PC-3 (cell line): ENCODE results near the gene ZRANB1. TPM values are rescaled to one million over a fixed set of nuclear protein-coding genes. Genes with fewer than 3 reads are reported as not detected.

Experiments
- ATAC-seq: fragments of 200-7000 bp; cut with Tn5 transposase; 2 replicates; pipeline ENCODE4 v1.9.1; 2020; ENCODE audit warnings: mild to moderate bottlenecking, moderate library complexity
- BruUV-seq: library from RNA; stranded (reverse); fragments of 400-500 nt; replicated peaks from 2 replicates; lab custom pipeline; 2021; lab: Mats Ljungman, UMichigan
- CTCF ChIA-PET: fragments of 300-600 bp; sonication (Branson Sonifier 250); formaldehyde crosslinking; loops from one replicate; lab custom pipeline; 2022; ENCODE audit warnings: antibody characterized with exemption; lab: Charles Lee
- POLR2A ChIA-PET: fragments of 300-600 bp; sonication (Branson Sonifier 250); formaldehyde crosslinking; loops from one replicate; lab custom pipeline; 2022; ENCODE audit warnings: antibody characterized with exemption; ENCODE audit not compliant: unreplicated experiment; lab: Charles Lee
- DNase-seq: peaks from one replicate; pipeline ENCODE4 v3.0.0-alpha.2; 2015
- H2AFZ ChIP-seq: fragments of 300-600 bp; sonication (generic); 2 replicates; pipeline ENCODE4 v1.6.0; 2016; ENCODE audit warnings: antibody characterized with exemption, low read length
- H3F3A ChIP-seq: fragments of 300-600 bp; sonication (generic); one replicate; pipeline ENCODE4 v1.6.0; 2017; ENCODE audit warnings: antibody characterized with exemption, low read length, control low read depth, mild to moderate bottlenecking; ENCODE audit not compliant: unreplicated experiment
- H3K27ac ChIP-seq: fragments of 300-600 bp; sonication (generic); 2 replicates; pipeline ENCODE4 v1.5.1; 2016; ENCODE audit warnings: mild to moderate bottlenecking, low read length
- H3K27me3 ChIP-seq: fragments of 300-600 bp; sonication (generic); 2 replicates; pipeline ENCODE4 v1.6.1; 2016; ENCODE audit warnings: low read length, mixed read lengths
- H3K36me3 ChIP-seq: fragments of 300-600 bp; sonication (generic); 2 replicates; pipeline ENCODE4 v1.6.1; 2016; ENCODE audit warnings: low read depth, mixed run types, low read length, mixed read lengths
- H3K4me1 ChIP-seq: fragments of 300-600 bp; sonication (generic); 2 replicates; pipeline ENCODE4 v1.5.1; 2016; ENCODE audit warnings: low read length; ENCODE audit not compliant: insufficient read depth
- H3K4me2 ChIP-seq: fragments of 300-600 bp; sonication (generic); 2 replicates; pipeline ENCODE4 v1.6.0; 2016; ENCODE audit warnings: low read length
- H3K4me3 ChIP-seq: fragments of 300-600 bp; sonication (generic); 2 replicates; pipeline ENCODE4 v1.5.1; 2016; ENCODE audit warnings: mild to moderate bottlenecking, low read length, mixed read lengths
- H3K79me2 ChIP-seq: fragments of 300-600 bp; sonication (generic); 2 replicates; pipeline ENCODE4 v1.6.1; 2017; ENCODE audit warnings: low read length, mixed read lengths
- H3K9ac ChIP-seq: fragments of 300-600 bp; sonication (generic); 2 replicates; pipeline ENCODE4 v1.6.0; 2016; ENCODE audit warnings: mild to moderate bottlenecking, low read length
- H3K9me2 ChIP-seq: fragments of 300-600 bp; sonication (generic); replicated peaks from 2 replicates; pipeline ENCODE4 v1.6.1; 2016; ENCODE audit warnings: mixed run types, low read length, mixed read lengths
- H3K9me3 ChIP-seq: fragments of 300-600 bp; sonication (generic); 2 replicates; pipeline ENCODE4 v1.6.1; 2016; ENCODE audit warnings: low read length, mixed read lengths
- H4K20me1 ChIP-seq: fragments of 300-600 bp; sonication (generic); 2 replicates; pipeline ENCODE4 v1.6.1; 2016; ENCODE audit warnings: low read length, mixed read lengths
- CTCF ChIP-seq: fragments of 300-600 bp; sonication (generic); conservative IDR thresholded peaks from 2 replicates; pipeline ENCODE4 v1.5.1; 2017; ENCODE audit warnings: antibody characterized with exemption, low read depth, mild to moderate bottlenecking, low read length
- EZH2 ChIP-seq: fragments of 300-600 bp; sonication (generic); IDR thresholded peaks from one replicate; pipeline ENCODE4 v1.6.1; 2017; ENCODE audit warnings: antibody characterized with exemption, mild to moderate bottlenecking, low read length; ENCODE audit not compliant: unreplicated experiment
- EZH2phosphoT487 ChIP-seq: fragments of 300-600 bp; sonication (generic); IDR thresholded peaks from 2 replicates; pipeline ENCODE4 v1.6.1; 2018; ENCODE audit warnings: mild to moderate bottlenecking, antibody characterized with exemption, low read length, borderline replicate concordance
- intact Hi-C: fragments of 100-400 bp; cut with micrococcal nuclease; formaldehyde crosslinking; loops from 2 replicates; pipeline ENCODE4 v1.9.0; 2023
- total RNA-seq: library from RNA; depleted of rRNA; stranded (reverse); fragments of >200 nt; gene quantifications from 2 replicates; pipeline ENCODE4 v1.2.3, GENCODE V29; 2014

ZRANB1 gene
- total RNA-seq, 1 experiment from 2014 or later, result 12.8 TPM

- BruUV-seq, result no TSS peak
- H3F3A ChIP-seq, result no peaks in the 10 kb centered on the region
- no peak overlapping the region for H3K4me3 ChIP-seq
- H3K9ac ChIP-seq, result no peak overlapping the region
- no peaks in the 10 kb centered on the region for H4K20me1 ChIP-seq
- no peaks in the 10 kb centered on the region for H3K9me2 ChIP-seq
- CTCF ChIA-PET, result no interaction called here
- intact Hi-C loops, result no loop called here
- H3K79me2 ChIP-seq, result peaks cover 89% of the 10 kb centered on the region
- H3K36me3 ChIP-seq, result no peaks in the 10 kb centered on the region; the same call in 1 of the 2 replicates
- no peak overlapping the region for H3K4me2 ChIP-seq
- H2AFZ ChIP-seq, result no peak overlapping the region
- ATAC-seq, result no peak
- H3K27ac ChIP-seq, result no peak overlapping the region
- H3K27me3 ChIP-seq, result no peaks in the 10 kb centered on the region
- DNase-seq, result no peak
- H3K4me1 ChIP-seq, result peaks cover 5% of the 10 kb centered on the region
- no peaks in the 10 kb centered on the region for H3K9me3 ChIP-seq
- POLR2A ChIA-PET, result no interaction called here
- TF ChIP-seq CTCF, result no peak
- TF ChIP-seq EZH2phosphoT487, result no peak
- TF ChIP-seq EZH2, result no peak
Measured at GRCh38 chr10:125023255-125023654, 81.3 kb downstream of the ZRANB1 start.

- H3F3A ChIP-seq, result no peaks in the 10 kb centered on the region
- H3K9me2 ChIP-seq, result no peaks in the 10 kb centered on the region
- no TSS peak for BruUV-seq
- H3K4me3 ChIP-seq, result no peak overlapping the region
- intact Hi-C loops, result no loop called here
- H3K27ac ChIP-seq, result no peak overlapping the region
- H3K4me1 ChIP-seq, result peaks cover 12% of the 10 kb centered on the region
- no peaks in the 10 kb centered on the region for H3K27me3 ChIP-seq
- CTCF ChIA-PET, result no interaction called here
- no peaks in the 10 kb centered on the region for H4K20me1 ChIP-seq
- H3K4me2 ChIP-seq, result no peak overlapping the region
- peaks cover 89% of the 10 kb centered on the region for H3K79me2 ChIP-seq
- no peaks in the 10 kb centered on the region for H3K9me3 ChIP-seq
- no peak for DNase-seq
- TF ChIP-seq CTCF (no peak), EZH2 (no peak), EZH2phosphoT487 (no peak)
- H2AFZ ChIP-seq, result no peak overlapping the region
- no peak overlapping the region for H3K9ac ChIP-seq
- POLR2A ChIA-PET, result no interaction called here
- ATAC-seq, result no peak
- H3K36me3 ChIP-seq, result no peaks in the 10 kb centered on the region; the same call in 1 of the 2 replicates
Measured at GRCh38 chr10:125023862-125024496, 82.1 kb downstream of the ZRANB1 start.

- intact Hi-C loops, result no loop called here
- Histone ChIP-seq H3K79me2 (peaks cover 87% of the 10 kb centered on the region), H3K36me3 (no peaks in the 10 kb centered on the region; the same call in 1 of the 2 replicates), H3K27ac (no peak overlapping the region), H3K9me2 (no peaks in the 10 kb centered on the region), H3K27me3 (no peaks in the 10 kb centered on the region), H3K4me2 (no peak overlapping the region), H4K20me1 (no peaks in the 10 kb centered on the region), H3F3A (no peaks in the 10 kb centered on the region), H3K4me3 (no peak overlapping the region), H3K4me1 (peaks cover 19% of the 10 kb centered on the region), H3K9me3 (no peaks in the 10 kb centered on the region), H3K9ac (no peak overlapping the region), H2AFZ (no peak overlapping the region)
- no peak for TF ChIP-seq EZH2phosphoT487
- ChIA-PET POLR2A (no interaction called here), CTCF (no interaction called here)
- no peak for ATAC-seq
- no peak for DNase-seq
- BruUV-seq, result no TSS peak
Measured at GRCh38 chr10:125024497-125025234, 82.7 kb downstream of the ZRANB1 start.
